Transverse colon (tissue), 4 donors: Measurements from ENCODE around the gene HYAL2. TPM values are rescaled to one million over a fixed set of nuclear protein-coding genes. Genes with fewer than 3 reads are reported as not detected.
A peak's percentile ranks its signal among the peaks of the same experiment; 100 is the strongest.

ENCODE experiments used
- DNase-seq: peaks from one replicate; pipeline ENCODE4 v3.0.0-alpha.2; 2019
- H3K27ac ChIP-seq, 4 donors: fragments of 200-600 bp; sonication (generic); 2 replicates each; pipeline ENCODE4 v1.5.1; 2016 to 2018; ENCODE audit warnings: inconsistent platforms in 4 of 4
- H3K27me3 ChIP-seq: fragments of 200-600 bp; sonication (generic); 2 replicates; pipeline ENCODE4 v1.5.1; 2017; ENCODE audit warnings: inconsistent platforms
- H3K36me3 ChIP-seq, 4 donors: fragments of 200-600 bp; sonication (generic); 2 replicates each; pipeline ENCODE4 v1.5.1; 2017 to 2019; ENCODE audit warnings: inconsistent platforms in 4 of 4
- H3K4me1 ChIP-seq, 4 donors: fragments of 200-600 bp; sonication (generic); 2 replicates each; pipeline ENCODE4 v1.5.1; 2017 to 2020; ENCODE audit warnings: inconsistent platforms in 4 of 4
- H3K4me3 ChIP-seq, 4 donors: fragments of 200-600 bp; sonication (generic); 1 replicate in 1 of 4; 2 replicates in 3 of 4; pipeline versions ENCODE4 v1.5.1 to v1.6.1; 2017 to 2019; ENCODE audit warnings: inconsistent platforms in 4 of 4
- H3K9me3 ChIP-seq, 2 donors: fragments of 200-600 bp; sonication (generic); 2 replicates each; pipeline ENCODE4 v1.5.1; 2017 to 2019; ENCODE audit warnings: inconsistent platforms in 2 of 2
- EP300 ChIP-seq: sonication (generic); formaldehyde crosslinking; IDR thresholded peaks from one replicate; pipeline ENCODE4 v1.6.1; 2017; ENCODE audit warnings: antibody characterized with exemption, low read depth
- POLR2A ChIP-seq: fragments of 450-650 bp; IDR thresholded peaks from one replicate; pipeline ENCODE4 v1.6.1; 2016; ENCODE audit warnings: antibody characterized with exemption, mild to moderate bottlenecking, moderate library complexity
- POLR2AphosphoS5 ChIP-seq, 3 donors: sonication (generic); formaldehyde crosslinking; IDR thresholded peaks; one replicate each; pipeline ENCODE4 v1.6.1; 2016; ENCODE audit warnings: antibody characterized with exemption in 3 of 3
- WGBS, 2 donors: methylation state at CpG; one replicate each; pipeline ENCODE4 v1.1.5; 2018; ENCODE audit warnings: low coverage in 1 of 2; 5-methylcytosine and 5-hydroxymethylcytosine counted together
- in situ Hi-C, 4 donors: fragments of 200-750 bp; cut with MboI; loops; one replicate each; pipeline versions ENCODE4 v1.15.0 to v1.15.1; 2017; ENCODE audit warnings: low sequenced_read_pairs in 3 of 4, low pct_ligation_motif_present in 1 of 4, low pct_unique_long_range_greater_than_20kb in 1 of 4
- intact Hi-C: fragments of 100-400 bp; cut with DNase I; formaldehyde crosslinking; loops from one replicate; pipeline ENCODE4 v1.15.1; 2023; ENCODE audit warnings: low total_unique reads
- total RNA-seq, 4 donors: library from RNA; depleted of rRNA; stranded (reverse); fragments of >200 nt; gene quantifications; one replicate each; pipeline ENCODE4 v1.1.0, GENCODE V29; 2016
- TF ChIP-seq, protein P1 (sequence below), 5 experiments: fragments of 200-600 bp in 3 of 5; fragments of 450-650 bp in 2 of 5; sonication (generic) in 3 of 5; IDR thresholded peaks; 1 replicate in 2 of 5; 2 replicates in 3 of 5; pipeline ENCODE4 v1.5.1; 2016 to 2017; ENCODE audit warnings: antibody characterized with exemption in 5 of 5, inconsistent platforms in 3 of 5, mild to moderate bottlenecking in 2 of 5, moderate library complexity in 1 of 5

The HYAL2 gene
- total RNA-seq, 4 donors from 2014 or later, result 18.7 to 51.1 (median 32.0) TPM

DNA sequence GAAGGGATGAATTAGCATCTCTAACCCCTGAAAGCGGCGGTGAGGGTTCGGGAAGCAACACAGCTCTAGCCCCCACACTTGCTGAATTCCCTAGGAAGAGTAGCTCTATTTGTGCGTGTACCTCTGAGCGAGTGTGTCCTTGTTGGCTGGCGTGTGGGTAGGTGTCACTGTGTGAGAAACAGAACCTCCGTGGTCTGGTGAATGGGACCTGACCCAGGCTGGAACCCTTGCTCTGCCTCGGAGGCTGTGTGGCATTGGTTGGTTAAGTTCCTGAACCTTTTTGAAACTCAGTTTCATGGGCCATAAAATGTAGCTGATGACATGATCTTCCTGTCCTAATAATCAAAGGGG, 37.2 kb upstream of the HYAL2 start:
- TF ChIP-seq POLR2AphosphoS5 (IDR thresholded peaks at IDR 0.05) (no peak), EP300 (no peak), POLR2A (no peak)
- TF ChIP-seq, protein P1, sequence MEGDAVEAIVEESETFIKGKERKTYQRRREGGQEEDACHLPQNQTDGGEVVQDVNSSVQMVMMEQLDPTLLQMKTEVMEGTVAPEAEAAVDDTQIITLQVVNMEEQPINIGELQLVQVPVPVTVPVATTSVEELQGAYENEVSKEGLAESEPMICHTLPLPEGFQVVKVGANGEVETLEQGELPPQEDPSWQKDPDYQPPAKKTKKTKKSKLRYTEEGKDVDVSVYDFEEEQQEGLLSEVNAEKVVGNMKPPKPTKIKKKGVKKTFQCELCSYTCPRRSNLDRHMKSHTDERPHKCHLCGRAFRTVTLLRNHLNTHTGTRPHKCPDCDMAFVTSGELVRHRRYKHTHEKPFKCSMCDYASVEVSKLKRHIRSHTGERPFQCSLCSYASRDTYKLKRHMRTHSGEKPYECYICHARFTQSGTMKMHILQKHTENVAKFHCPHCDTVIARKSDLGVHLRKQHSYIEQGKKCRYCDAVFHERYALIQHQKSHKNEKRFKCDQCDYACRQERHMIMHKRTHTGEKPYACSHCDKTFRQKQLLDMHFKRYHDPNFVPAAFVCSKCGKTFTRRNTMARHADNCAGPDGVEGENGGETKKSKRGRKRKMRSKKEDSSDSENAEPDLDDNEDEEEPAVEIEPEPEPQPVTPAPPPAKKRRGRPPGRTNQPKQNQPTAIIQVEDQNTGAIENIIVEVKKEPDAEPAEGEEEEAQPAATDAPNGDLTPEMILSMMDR (IDR thresholded peaks at IDR 0.05), result no peak
- Histone ChIP-seq H3K36me3 (peaks cover 0 to 7% (median 3%) of the 10 kb centered on the region in 4 donors), H3K9me3 (no peaks in the 10 kb centered on the region), H3K4me3 (peak overlapping the region in 1 of 4 donors; percentile 12), H3K27ac (peak overlapping the region in 1 of 4 donors; percentile 91), H3K27me3 (no peaks in the 10 kb centered on the region), H3K4me1 (peaks cover 35 to 43% (median 41%) of the 10 kb centered on the region in 4 donors)
- WGBS, 2 donors, result 16% methylated on average over 8 of the region's 8 CpGs; no CpG with 5 or more reads in 1 of the 2 donors
- in situ Hi-C loops, result loop anchor here in 1 of 4 donors (25.0 kb wide), 1 partner anchor 203 kb away; the partner anchor contains the start of genes C3orf18 and HEMK1
- DNase-seq, result no peak
- intact Hi-C loops, result no loop called here

DNA sequence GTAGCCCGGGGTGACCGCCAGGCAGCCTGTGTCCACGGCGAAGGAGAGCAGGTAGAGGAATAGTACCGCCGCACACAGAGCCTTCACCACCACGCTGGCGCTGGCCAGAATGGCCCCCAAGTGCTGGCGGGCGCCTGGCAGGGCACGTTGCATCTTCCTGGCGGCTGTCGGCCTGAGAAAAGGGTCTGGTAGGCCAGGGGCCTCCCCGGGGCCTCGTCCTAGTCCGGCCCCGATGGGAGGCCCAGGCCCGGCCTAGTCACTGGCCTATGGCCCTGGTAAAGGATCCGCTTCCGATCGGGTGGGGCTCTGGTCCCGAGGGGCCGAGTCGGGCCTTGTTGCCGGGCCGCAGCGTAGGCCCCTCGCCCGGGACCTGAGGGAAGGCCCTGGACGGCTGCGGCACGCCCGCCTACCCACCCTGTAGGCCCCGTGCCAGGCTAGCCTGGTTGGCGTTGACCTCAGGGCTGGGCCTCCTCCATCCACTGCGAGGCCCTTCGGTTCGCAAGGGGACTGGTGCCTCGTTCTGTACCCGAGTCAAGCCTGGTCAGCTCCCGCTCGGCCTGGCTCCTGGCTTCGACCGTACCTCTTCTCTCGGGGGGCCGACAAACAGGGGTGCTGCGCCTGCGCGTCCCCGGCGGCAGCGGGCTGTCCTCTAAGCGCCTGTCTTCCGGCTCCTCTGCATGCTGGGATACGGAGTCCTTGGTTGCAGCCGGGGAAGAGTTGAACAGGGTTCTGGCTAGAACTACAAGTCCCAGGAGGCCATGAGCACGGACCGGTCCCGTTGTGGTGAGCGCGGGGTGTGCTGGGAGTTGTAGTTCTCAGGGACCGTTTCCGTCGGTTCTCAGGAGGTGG, 36.6 kb upstream of the HYAL2 start, which contains the start of gene TMEM115:
Gene TMEM115, minus strand, starts transcription at position 611 of the 849 bp plus-strand sequence. Its CDS starts 458 bp downstream, at position 153.
- Histone ChIP-seq H3K4me1 (peaks cover 29 to 37% (median 36%) of the 10 kb centered on the region in 4 donors), H3K27me3 (no peaks in the 10 kb centered on the region), H3K36me3 (peaks cover 0 to 13% (median 6%) of the 10 kb centered on the region in 4 donors), H3K4me3 (peak within 1 kb of the TSS; percentile 75 to 91 (median 87)), H3K27ac (peak within 1 kb of the TSS; percentile 90 to 96 (median 90)), H3K9me3 (no peaks in the 10 kb centered on the region)
- DNase-seq, result peak; percentile 97
- intact Hi-C loops (no loop called here), in situ Hi-C loops (loop anchor here in 1 of 4 donors (25.0 kb wide), 1 partner anchor 203 kb away; the partner anchor contains the start of genes C3orf18 and HEMK1)
- 0 to 4% methylated on average over 2 to 46 of the region's 64 CpGs for WGBS, 2 donors
- TF ChIP-seq EP300, result no peak
- TF ChIP-seq POLR2A, result peak; percentile 82
- TF ChIP-seq POLR2AphosphoS5 (IDR thresholded peaks at IDR 0.05), result peak; percentile 74 to 89 (median 89)

DNA sequence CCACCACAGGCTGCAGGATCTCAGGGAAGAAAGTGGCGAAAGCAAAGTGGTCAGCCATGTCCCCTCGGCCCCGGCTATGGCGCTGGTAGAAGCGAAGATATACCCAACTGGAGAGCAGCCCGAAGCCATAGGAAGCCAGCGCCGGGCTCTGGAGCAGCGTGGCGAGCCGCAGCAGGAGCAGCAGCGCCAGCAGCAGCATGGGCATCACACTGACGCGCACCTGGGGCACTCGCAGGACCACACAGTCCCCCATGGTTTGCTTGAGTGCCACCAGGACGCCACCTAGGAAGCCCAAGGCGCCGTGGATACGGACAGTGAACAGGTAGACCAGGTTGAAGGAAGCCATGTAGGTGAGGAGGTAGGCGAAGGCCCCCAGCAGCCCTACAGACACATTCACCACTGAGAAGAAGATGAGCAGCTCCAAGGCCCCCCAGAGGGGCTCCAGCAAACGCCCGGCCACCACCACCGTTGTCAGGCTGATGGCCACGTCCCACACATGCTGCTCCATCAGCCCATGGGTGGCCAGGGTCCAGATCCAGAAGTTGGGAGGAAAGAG, 35.9 kb upstream of the HYAL2 start:
- Histone ChIP-seq H3K4me1 (peaks cover 29 to 37% (median 36%) of the 10 kb centered on the region in 4 donors), H3K27me3 (no peaks in the 10 kb centered on the region), H3K4me3 (peak overlapping the region; percentile 75 to 91 (median 87)), H3K36me3 (peaks cover 0 to 15% (median 6%) of the 10 kb centered on the region in 4 donors), H3K27ac (peak overlapping the region; percentile 90 to 96 (median 90)), H3K9me3 (no peaks in the 10 kb centered on the region)
- 44% methylated on average over 23 of the region's 24 CpGs; no CpG with 5 or more reads in 1 of the 2 donors for WGBS, 2 donors
- in situ Hi-C loops, result loop anchor here in 1 of 4 donors (25.0 kb wide), 1 partner anchor 204 kb away; the partner anchor contains the start of genes C3orf18 and HEMK1
- DNase-seq, result no peak
- TF ChIP-seq, protein P1 (IDR thresholded peaks at IDR 0.05), result no peak
- TF ChIP-seq POLR2AphosphoS5 (IDR thresholded peaks at IDR 0.05) (no peak), POLR2A (no peak), EP300 (no peak)
- intact Hi-C loops, result no loop called here

DNA sequence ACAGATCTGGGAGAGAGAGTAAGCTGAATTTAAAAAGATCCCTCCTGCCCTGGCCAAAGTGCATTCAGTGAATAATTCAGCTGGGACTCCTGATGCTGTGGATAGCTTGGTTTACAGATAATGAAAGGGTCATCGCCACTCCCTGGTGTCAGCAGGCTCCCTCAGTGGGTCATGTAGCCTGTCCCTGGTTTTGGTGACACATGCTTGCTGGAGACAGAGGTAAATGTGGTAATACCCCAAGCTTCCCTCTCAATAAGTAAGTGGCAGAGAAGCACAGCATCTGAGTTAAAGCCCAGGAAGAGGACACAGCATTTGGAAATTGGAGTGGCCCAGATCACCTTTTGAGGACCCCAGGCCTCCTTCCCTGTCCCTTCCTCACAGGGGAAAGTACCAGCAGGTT, 34.9 kb upstream of the HYAL2 start:
- no peaks in the 10 kb centered on the region for H3K27me3 ChIP-seq
- 27% methylated on average over 1 of the region's 1 CpG; no CpG with 5 or more reads in 1 of the 2 donors for WGBS, 2 donors
- H3K27ac ChIP-seq, result peak overlapping the region; percentile 62 to 96 (median 76)
- peak overlapping the region; percentile 9 to 91 (median 81) for H3K4me3 ChIP-seq
- H3K4me1 ChIP-seq, result peaks cover 29 to 37% (median 36%) of the 10 kb centered on the region in 4 donors
- in situ Hi-C loops (loop anchor here in 1 of 4 donors (25.0 kb wide), 1 partner anchor 205 kb away; the partner anchor contains the start of genes C3orf18 and HEMK1), intact Hi-C loops (no loop called here)
- no peaks in the 10 kb centered on the region for H3K9me3 ChIP-seq
- H3K36me3 ChIP-seq, result peaks cover 0 to 15% (median 6%) of the 10 kb centered on the region in 4 donors
- no peak for DNase-seq
- no peak for TF ChIP-seq EP300
- TF ChIP-seq POLR2A, result no peak
- TF ChIP-seq POLR2AphosphoS5 (IDR thresholded peaks at IDR 0.05), result no peak
- TF ChIP-seq, protein P1 (IDR thresholded peaks at IDR 0.05), result no peak
